Measurements from ENCODE around the gene ARHGAP24. TPM values are rescaled to one million over a fixed set of nuclear protein-coding genes. Genes with fewer than 3 reads are reported as not detected.
A peak's percentile ranks its signal among the peaks of the same experiment; 100 is the strongest.

Gene ARHGAP24
- total and polyA plus RNA-seq, 2 donors (not counting 3 experiments of a cell fraction or from before 2014, with no cell fraction given), result 52.1 to 79.4 TPM

DNA sequence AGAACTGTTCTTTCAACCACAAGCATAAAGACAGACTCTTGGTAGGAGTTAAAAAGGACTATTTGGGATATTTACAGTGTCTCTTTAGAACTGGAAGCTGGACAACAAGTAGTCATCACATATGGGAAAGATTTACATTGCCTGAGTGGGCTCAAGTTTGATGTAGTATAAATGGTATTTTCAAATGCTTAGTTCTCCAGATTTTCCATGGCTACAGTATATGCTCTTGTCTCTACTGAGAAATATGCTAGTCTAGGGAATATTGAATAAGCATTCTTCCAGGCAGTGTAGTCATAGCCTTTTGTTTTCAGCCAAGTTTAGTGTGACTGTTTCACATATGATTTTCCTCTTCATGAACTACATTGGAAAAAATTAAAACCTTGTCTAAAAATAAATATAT lies 315.6 kb downstream of the ARHGAP24 start:
- H3K4me2 ChIP-seq (ENCODE audit: insufficient read depth, low read length), result peak overlapping the region; percentile 28
- DNase-seq (ENCODE audit: low read depth, low spot score) (peak; percentile 44), FAIRE-seq (no peak)

More for the DNA sequence above, 315.6 kb downstream of the ARHGAP24 start:
- POLR2A ChIA-PET, result no interaction called here
- H3K4me1 ChIP-seq (ENCODE audit: control insufficient read depth, extremely low read depth, insufficient read depth, low read length), result peaks cover 94% of the 10 kb centered on the region
- H3K27ac ChIP-seq (ENCODE audit: insufficient read depth, low read depth, low read length), result peak overlapping the region; percentile 38
- intact Hi-C loops (cut with micrococcal nuclease) (no loop called here), dilution Hi-C loops (cut with MboI; ENCODE audit: extremely low pct_ligation_motif_present, low sequenced_read_pairs) (no loop called here)
- no peak overlapping the region for H2AFZ ChIP-seq (ENCODE audit: low read depth, low read length)
- CTCF ChIA-PET, result interaction anchor here (1.1 kb wide), 1 partner anchor 29 kb away, joined by 3 read pairs; no protein-coding TSS in a partner anchor
- no peaks in the 10 kb centered on the region for H4K20me1 ChIP-seq (replicated peaks; ENCODE audit: control insufficient read depth, extremely low read depth, insufficient read depth, low read length)
- TF ChIP-seq, protein P1, sequence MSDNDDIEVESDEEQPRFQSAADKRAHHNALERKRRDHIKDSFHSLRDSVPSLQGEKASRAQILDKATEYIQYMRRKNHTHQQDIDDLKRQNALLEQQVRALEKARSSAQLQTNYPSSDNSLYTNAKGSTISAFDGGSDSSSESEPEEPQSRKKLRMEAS (IDR thresholded peaks at IDR 0.05; ENCODE audit: insufficient read depth, insufficient read length), result no peak
- TF ChIP-seq GATA2 (IDR thresholded peaks at IDR 0.05; ENCODE audit: insufficient read depth, insufficient read length, low read depth, low read length) (no peak), POLR2A (IDR thresholded peaks at IDR 0.05; ENCODE audit: low read depth, low read length) (no peak)
- TF ChIP-seq, protein P2, sequence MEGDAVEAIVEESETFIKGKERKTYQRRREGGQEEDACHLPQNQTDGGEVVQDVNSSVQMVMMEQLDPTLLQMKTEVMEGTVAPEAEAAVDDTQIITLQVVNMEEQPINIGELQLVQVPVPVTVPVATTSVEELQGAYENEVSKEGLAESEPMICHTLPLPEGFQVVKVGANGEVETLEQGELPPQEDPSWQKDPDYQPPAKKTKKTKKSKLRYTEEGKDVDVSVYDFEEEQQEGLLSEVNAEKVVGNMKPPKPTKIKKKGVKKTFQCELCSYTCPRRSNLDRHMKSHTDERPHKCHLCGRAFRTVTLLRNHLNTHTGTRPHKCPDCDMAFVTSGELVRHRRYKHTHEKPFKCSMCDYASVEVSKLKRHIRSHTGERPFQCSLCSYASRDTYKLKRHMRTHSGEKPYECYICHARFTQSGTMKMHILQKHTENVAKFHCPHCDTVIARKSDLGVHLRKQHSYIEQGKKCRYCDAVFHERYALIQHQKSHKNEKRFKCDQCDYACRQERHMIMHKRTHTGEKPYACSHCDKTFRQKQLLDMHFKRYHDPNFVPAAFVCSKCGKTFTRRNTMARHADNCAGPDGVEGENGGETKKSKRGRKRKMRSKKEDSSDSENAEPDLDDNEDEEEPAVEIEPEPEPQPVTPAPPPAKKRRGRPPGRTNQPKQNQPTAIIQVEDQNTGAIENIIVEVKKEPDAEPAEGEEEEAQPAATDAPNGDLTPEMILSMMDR (IDR thresholded peaks at IDR 0.05; ENCODE audit: extremely low read depth in 1 of 2, insufficient read depth in 1 of 2, low read depth in 1 of 2, low read length in 2 of 2), result no peak
- no peaks in the 10 kb centered on the region for H3K27me3 ChIP-seq (ENCODE audit: control insufficient read depth in 2 of 2, insufficient read depth in 2 of 2, low read length in 2 of 2)
- H3K9me1 ChIP-seq (replicated peaks; ENCODE audit: control insufficient read depth, extremely low read depth, insufficient read depth, low read length), result no peaks in the 10 kb centered on the region
- no TSS peak for BruUV-seq (replicated peaks)
- H3K9me3 ChIP-seq (replicated peaks; ENCODE audit: control insufficient read depth, insufficient read depth, low read length), result no peaks in the 10 kb centered on the region
- H3K4me3 ChIP-seq (replicated peaks in 1 of 3; ENCODE audit: insufficient read depth in 1 of 3, low read depth in 1 of 3, low read length in 3 of 3), result no peak overlapping the region
- H3K79me2 ChIP-seq (ENCODE audit: control insufficient read depth, insufficient read depth, low read length), result peaks cover 100% of the 10 kb centered on the region
- H3K36me3 ChIP-seq (ENCODE audit: control insufficient read depth in 2 of 2, extremely low read depth in 1 of 2, insufficient read depth in 2 of 2, low read length in 2 of 2), result no peaks in the 10 kb centered on the region
- H3K9ac ChIP-seq (replicated peaks; ENCODE audit: extremely low read depth, insufficient read depth, low read length), result no peak overlapping the region

Measured in endothelial cell of umbilical vein (primary cell).